Dendritic cell treated with granulocyte-macrophage colony-stimulating factor and Interleukin-4, amounts not matched to agents 40 ng/mL and 50 ng/mL, for 4 days (primary cell): Measurements from ENCODE around the gene AATK.
A peak's percentile ranks its signal among the peaks of the same experiment; 100 is the strongest.

ENCODE experiments used
- H3K27ac Mint-ChIP-seq: one replicate; pipeline ENCODE4 v1.8.0; 2022; ENCODE audit warnings: mild to moderate bottlenecking, mixed read lengths
- H3K27me3 Mint-ChIP-seq: one replicate; pipeline ENCODE4 v1.8.0; 2022; ENCODE audit warnings: mild to moderate bottlenecking, mixed read lengths
- H3K36me3 Mint-ChIP-seq: one replicate; pipeline ENCODE4 v1.8.0; 2022; ENCODE audit warnings: low read depth, mixed read lengths
- H3K4me1 Mint-ChIP-seq: one replicate; pipeline ENCODE4 v1.8.0; 2022; ENCODE audit warnings: low read depth, mixed read lengths
- H3K4me3 Mint-ChIP-seq: one replicate; pipeline ENCODE4 v1.8.0; 2022; ENCODE audit warnings: mild to moderate bottlenecking, moderate library complexity, mixed read lengths
- H3K9me3 Mint-ChIP-seq: one replicate; pipeline ENCODE4 v1.8.0; 2022; ENCODE audit warnings: mixed read lengths
- intact Hi-C: fragments of 100-400 bp; cut with micrococcal nuclease; formaldehyde crosslinking; loops from one replicate; pipeline ENCODE4 v1.15.0; 2022

Gene AATK

DNA sequence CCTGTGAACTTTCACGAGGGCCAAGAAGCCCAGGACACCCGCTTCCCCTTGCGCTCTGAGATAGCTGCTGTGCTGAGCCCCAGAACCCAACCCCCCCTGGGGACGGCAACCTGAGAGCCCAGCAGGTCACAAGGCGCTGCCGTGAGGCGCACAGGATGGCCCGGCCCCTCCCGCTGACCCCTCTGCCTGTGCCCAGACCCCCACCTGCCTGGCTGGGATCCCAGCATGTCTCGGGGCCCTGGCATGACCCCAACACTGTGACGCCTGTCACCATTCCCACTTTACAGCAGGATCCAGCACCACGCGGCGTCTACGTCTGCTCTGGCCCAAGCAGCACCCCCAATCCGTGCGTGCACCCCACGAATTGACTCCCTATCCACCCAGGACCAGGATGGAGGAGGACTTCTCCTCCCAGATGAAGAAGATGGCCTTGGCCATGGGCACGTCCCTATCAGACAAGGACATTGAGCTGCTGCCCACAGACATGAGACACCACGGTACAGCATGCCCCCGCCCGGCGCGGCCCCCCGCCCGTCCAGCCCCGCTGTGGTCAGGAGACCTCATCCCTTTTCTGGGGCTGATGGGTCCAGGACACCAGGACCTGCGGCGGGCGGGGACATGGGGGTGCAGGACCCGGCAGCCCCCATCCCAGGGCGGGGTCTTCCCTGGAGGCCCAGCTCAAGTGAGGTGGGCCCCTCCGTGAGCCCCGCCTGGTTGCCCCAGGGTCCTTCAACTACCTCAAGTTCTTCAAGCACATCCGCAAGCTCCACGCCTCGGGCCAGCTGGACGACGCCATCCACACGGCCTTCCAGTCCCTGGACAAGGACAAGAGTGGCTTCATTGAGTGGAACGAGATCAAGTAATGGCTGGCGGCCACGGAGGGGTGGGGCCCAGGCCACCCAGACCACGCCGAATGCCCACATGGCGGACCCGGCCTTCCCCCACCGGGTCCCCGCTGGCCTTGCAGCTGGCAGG, 15.1 kb upstream of the AATK start:
- Mint-ChIP-seq H3K9me3 (no peaks in the 10 kb centered on the region), H3K27ac (no peak overlapping the region), H3K4me1 (no peaks in the 10 kb centered on the region), H3K36me3 (no peaks in the 10 kb centered on the region), H3K27me3 (peaks cover 29% of the 10 kb centered on the region), H3K4me3 (no peak overlapping the region)
- intact Hi-C loops: no loop called here

GRCh38 chr17:81179861-81180260, 13.8 kb upstream of the AATK start:
- intact Hi-C loops: no loop called here
- H3K36me3 Mint-ChIP-seq: peaks cover 5% of the 10 kb centered on the region
- H3K9me3 Mint-ChIP-seq: peaks cover 10% of the 10 kb centered on the region
- no peak overlapping the region for H3K4me3 Mint-ChIP-seq
- H3K27ac Mint-ChIP-seq: no peak overlapping the region
- no peaks in the 10 kb centered on the region for H3K4me1 Mint-ChIP-seq
- peaks cover 24% of the 10 kb centered on the region for H3K27me3 Mint-ChIP-seq

DNA sequence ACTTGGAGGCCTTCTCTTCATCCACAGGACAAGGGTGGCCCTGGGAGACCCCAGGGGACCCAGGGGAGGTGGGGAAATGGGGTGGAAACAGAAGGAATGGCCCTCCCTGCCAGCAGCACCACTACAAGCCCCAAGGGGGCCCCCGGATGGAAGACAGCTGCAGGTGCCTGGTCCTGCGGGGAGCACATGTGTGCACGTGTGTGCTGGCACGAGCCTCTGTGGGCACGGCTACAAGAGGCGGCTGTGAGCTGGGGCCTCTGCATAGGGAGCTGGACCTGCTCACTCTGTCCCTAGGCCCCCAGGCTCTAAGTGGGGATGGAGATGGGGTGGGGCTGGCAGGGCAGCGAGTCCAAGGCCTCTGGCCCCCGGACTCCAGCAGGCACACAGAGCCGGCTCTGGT, 13.2 kb upstream of the AATK start:
- Mint-ChIP-seq H3K9me3 (peaks cover 10% of the 10 kb centered on the region), H3K36me3 (peaks cover 5% of the 10 kb centered on the region), H3K4me1 (no peaks in the 10 kb centered on the region), H3K27ac (no peak overlapping the region), H3K4me3 (no peak overlapping the region), H3K27me3 (peaks cover 18% of the 10 kb centered on the region)
- intact Hi-C loops: no loop called here

DNA sequence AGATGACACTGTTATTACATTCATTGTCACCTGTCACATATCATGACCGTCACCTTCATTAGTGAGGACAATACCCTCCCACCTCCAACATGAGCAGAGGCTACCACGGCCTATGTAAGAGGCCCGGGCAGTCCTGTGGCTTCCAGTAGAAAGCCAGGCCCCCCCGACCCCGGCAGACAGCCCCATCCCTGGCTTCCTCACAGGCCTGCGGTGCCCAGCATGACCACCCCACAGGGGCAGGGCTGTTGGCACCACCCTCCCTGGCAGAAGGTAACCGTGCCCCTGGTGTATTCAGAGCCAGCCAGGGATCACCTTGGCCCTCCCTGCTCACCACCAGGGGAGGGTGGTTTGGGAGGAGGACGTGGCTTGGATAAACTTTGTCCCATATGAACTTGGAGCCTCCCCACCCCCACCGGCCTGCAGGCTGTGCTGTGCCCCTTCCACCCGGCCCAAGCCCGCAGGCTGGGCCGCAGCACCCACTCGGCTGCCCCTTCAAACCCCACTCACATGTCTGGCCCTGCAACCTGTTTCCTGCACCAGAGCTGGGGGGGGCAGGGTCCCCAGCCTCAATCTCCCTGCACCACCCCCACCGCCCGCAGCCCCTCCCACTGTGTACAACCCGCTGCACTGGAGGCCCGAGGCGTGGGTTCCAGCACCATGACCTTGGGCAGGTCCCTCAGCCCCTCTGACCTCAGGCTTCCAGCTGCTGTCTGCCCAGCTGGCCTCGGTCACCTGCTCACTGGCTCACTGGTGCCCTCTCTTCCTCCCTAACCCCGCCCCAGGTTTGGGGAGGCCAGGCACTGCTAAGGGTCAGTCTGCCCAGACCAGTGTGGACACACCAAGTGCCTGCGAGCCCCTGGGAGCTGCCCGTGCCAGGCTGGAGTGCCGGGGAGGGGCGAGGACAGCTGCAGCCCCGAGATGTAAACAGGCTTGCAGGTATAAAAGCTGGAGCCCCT, 12.4 kb upstream of the AATK start:
- intact Hi-C loops: no loop called here
- Mint-ChIP-seq H3K4me1 (no peaks in the 10 kb centered on the region), H3K27ac (no peak overlapping the region), H3K27me3 (peaks cover 10% of the 10 kb centered on the region), H3K4me3 (no peak overlapping the region), H3K9me3 (peaks cover 10% of the 10 kb centered on the region), H3K36me3 (peaks cover 5% of the 10 kb centered on the region)

- peaks cover 10% of the 10 kb centered on the region for H3K9me3 Mint-ChIP-seq
- intact Hi-C loops: no loop called here
- H3K27ac Mint-ChIP-seq: no peak overlapping the region
- peaks cover 6% of the 10 kb centered on the region for H3K27me3 Mint-ChIP-seq
- H3K4me3 Mint-ChIP-seq: no peak overlapping the region
- H3K36me3 Mint-ChIP-seq: peaks cover 5% of the 10 kb centered on the region
- peaks cover 6% of the 10 kb centered on the region for H3K4me1 Mint-ChIP-seq
These were observed 10.6 kb upstream of the AATK start for GRCh38 chr17:81176666-81177065.

- Mint-ChIP-seq H3K27ac (no peak overlapping the region), H3K9me3 (peaks cover 10% of the 10 kb centered on the region), H3K4me3 (no peak overlapping the region), H3K4me1 (peaks cover 11% of the 10 kb centered on the region), H3K36me3 (peaks cover 5% of the 10 kb centered on the region), H3K27me3 (peaks cover 6% of the 10 kb centered on the region)
- intact Hi-C loops: no loop called here
These were observed 7.7 kb upstream of the AATK start for GRCh38 chr17:81173762-81174155.

DNA sequence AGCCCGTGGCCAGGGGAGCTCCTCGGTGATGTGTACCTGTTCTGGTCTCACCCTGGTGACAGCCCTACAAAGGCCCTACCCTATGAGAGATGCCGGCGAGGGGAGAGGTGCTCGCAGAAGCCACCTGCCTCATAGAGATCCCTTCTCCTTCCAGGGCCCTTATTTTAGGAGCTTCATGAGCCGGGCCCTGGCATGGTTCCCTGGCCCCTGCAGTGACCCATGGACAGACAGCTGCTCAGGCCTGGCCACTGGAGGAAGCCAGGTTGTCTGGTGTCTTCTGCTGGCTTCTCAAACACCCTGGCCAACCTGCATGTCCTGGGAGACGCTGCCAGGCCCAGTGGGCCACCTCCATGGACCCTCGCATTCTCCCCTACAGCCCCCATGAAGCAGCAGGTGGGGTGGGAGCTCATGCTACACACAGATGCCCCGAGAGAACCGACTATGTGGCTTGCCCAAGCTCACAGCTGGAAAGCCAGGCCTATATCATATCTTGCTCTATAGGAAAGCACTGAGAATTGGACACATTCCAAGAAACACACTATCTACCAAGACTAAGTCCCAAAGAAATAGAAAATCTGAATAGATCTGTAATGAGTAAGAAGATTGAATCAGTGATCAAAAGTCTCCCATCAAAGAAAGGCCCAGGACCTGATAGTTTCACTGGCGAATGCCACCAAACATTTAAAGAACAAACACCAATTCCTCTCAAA, 7.2 kb upstream of the AATK start:
- intact Hi-C loops: no loop called here
- Mint-ChIP-seq H3K27me3 (peaks cover 6% of the 10 kb centered on the region), H3K4me1 (peaks cover 11% of the 10 kb centered on the region), H3K9me3 (peaks cover 10% of the 10 kb centered on the region), H3K27ac (no peak overlapping the region), H3K36me3 (peaks cover 5% of the 10 kb centered on the region), H3K4me3 (no peak overlapping the region)

DNA sequence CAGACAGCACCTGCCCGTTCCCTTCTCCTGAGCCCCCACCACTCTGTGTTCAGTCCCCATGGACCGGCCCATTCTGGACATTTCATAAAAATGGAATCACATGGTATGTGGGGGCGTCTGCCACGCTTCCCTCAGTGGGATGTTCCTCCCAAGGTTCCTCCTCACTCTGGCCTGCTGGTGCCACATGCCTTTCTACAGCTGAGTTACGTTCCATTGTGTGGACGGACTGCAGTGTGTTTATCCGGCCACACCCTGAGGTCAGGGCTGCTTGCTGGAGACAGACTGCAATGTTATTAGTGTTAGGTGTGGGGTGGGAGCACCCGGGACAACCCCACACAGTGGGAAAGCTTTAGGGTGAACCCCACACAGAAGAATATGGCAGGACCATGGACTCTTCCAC, 5.9 kb upstream of the AATK start:
- peaks cover 11% of the 10 kb centered on the region for H3K4me1 Mint-ChIP-seq
- H3K9me3 Mint-ChIP-seq: peaks cover 10% of the 10 kb centered on the region
- peaks cover 14% of the 10 kb centered on the region for H3K27me3 Mint-ChIP-seq
- peak overlapping the region; percentile 38 for H3K27ac Mint-ChIP-seq
- H3K4me3 Mint-ChIP-seq: no peak overlapping the region
- intact Hi-C loops: no loop called here
- H3K36me3 Mint-ChIP-seq: peaks cover 5% of the 10 kb centered on the region

DNA sequence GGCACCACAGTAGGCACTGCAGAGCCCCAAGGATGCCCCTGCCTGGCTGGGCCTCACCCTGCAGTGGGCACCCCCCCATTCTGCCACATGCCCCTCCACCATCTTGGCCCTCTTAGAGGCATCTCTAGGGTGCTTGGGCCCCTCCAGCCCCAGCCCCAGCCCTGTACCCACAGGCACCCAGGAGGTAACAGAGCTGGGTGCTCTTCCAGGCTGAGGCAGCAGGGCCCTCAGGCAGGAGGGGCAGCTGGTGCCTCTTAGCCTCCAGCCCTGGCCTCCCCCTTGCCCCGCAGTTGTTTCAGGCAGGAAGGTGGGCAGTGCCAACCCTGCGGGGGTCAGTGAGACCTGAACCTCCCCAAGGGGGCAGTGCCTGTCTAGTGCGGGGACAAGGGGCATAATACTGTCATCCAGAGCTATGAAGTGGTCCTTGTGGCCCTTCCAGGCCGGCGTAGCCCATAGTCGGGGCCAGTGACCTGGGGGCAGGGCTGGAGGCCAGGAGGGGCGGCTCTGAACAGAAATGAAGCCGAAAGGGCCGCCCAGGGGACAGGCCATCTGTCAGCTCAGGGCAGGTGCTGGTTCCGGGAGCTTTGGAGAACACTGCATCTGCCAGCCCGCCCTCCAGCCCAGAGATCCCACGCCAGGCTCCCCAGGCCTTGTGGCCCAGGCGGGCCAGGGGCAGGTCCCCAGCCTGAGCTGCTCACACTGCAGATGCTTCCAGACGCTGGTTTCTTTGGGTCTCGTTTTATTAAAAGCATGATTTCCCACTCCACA, 4.9 kb upstream of the AATK start:
- Mint-ChIP-seq H3K9me3 (peaks cover 10% of the 10 kb centered on the region), H3K27ac (peak overlapping the region; percentile 38), H3K36me3 (peaks cover 5% of the 10 kb centered on the region), H3K27me3 (peaks cover 16% of the 10 kb centered on the region), H3K4me1 (peaks cover 11% of the 10 kb centered on the region), H3K4me3 (no peak overlapping the region)
- intact Hi-C loops: no loop called here

DNA sequence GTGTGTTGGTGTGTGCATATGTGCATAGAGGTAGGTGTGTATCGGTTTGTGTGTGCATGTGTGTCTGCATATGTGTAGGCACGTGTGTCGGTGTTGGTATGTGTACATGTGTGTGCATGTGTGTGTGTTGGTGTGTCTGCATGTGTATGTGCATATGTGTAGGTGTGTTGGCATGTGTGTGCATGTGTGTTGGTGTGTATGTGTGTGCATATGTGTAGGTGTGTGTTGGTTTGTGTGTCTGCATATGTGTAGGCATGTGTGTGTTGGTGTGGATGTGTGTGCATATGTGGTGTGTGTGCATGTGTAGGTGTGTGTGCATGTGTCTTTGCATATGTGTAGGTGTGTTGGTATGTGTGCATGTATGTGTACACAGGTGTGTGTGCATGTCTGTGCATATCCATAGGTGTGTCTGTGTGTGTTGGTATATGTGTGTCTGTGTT, 3.9 kb upstream of the AATK start:
- intact Hi-C loops: no loop called here
- Mint-ChIP-seq H3K9me3 (no peaks in the 10 kb centered on the region), H3K36me3 (no peaks in the 10 kb centered on the region), H3K4me3 (no peak overlapping the region), H3K27ac (no peak overlapping the region), H3K4me1 (peaks cover 16% of the 10 kb centered on the region), H3K27me3 (peaks cover 23% of the 10 kb centered on the region)

DNA sequence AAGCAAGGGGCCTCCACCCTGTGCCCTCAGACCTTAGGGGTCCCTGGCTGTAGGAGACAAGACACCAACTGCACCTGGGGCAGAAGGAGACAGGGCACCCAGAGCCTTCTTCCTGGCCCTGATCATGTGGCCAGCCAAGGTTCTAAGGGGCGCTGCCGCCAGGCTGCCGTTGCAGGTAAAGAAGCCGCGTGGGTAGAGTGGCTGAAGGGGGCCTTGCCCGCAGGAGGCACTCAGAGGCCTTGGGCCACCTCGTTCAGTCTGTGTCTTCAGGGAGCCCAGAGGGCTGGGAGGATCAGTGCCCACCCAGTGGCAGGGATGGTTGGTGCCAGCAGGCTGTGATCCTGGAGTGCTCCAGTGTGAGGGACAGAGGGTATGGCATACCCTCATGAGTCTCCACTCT, 1.6 kb upstream of the AATK start:
- intact Hi-C loops: no loop called here
- no peaks in the 10 kb centered on the region for H3K36me3 Mint-ChIP-seq
- no peak overlapping the region for H3K27ac Mint-ChIP-seq
- peaks cover 16% of the 10 kb centered on the region for H3K4me1 Mint-ChIP-seq
- H3K27me3 Mint-ChIP-seq: peaks cover 41% of the 10 kb centered on the region
- no peaks in the 10 kb centered on the region for H3K9me3 Mint-ChIP-seq
- H3K4me3 Mint-ChIP-seq: no peak overlapping the region

GRCh38 chr17:81167194-81167524, 1.1 kb upstream of the AATK start:
- no peaks in the 10 kb centered on the region for H3K36me3 Mint-ChIP-seq
- no peak overlapping the region for H3K4me3 Mint-ChIP-seq
- H3K4me1 Mint-ChIP-seq: peaks cover 15% of the 10 kb centered on the region
- intact Hi-C loops: no loop called here
- H3K27ac Mint-ChIP-seq: no peak overlapping the region
- H3K27me3 Mint-ChIP-seq: peaks cover 41% of the 10 kb centered on the region
- no peaks in the 10 kb centered on the region for H3K9me3 Mint-ChIP-seq
